NOMO-1 (cell line): ENCODE measurements around the gene MDM2.

Experiments used
- DNase-seq, 2 experiments: peaks; one replicate each; lab custom pipeline; 2025; ENCODE audit not compliant: unreplicated experiment in 2 of 2; lab: John Stamatoyannopoulos, UW

Gene MDM2

DNA sequence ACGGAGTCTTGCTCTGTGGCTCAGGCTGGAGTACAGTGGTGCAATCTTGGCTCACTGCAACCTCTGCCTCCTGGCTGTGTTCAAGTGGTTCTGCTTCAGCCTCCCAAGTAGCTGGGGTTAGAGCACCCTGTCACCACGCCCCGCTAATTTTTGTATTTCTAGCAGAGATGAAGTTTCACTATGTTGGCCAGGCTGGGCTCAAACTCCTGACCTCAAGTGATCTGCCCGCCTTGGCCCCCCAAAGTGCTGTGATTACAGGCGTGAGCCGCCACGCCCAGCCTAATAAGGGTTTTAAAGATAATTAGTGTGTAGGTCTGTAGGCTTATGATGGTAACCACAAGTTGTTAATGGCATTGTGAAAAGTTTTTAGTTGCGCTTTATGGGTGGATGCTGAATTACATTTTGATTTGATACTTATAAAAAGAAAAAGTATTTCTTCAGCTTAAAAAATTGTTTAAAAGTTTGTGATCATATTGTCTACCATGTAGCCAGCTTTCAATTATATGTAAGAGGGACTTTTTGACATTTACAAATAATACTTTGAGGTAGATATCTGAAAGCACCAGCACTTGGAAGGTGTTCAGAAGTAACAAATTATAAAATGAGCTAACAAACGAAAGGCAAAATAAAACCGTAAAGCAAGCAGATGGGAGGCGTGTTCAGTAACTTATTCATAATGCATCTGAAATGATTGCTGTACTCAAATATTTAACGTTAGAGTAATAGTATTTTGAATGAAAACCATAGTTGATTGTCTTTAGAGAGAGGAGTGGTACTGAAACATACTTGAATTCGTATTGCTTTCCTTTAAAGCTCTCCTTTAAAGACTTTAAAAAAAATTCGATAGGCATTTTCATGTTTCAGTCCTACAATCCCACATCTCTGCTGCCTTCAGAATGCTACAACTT, 37.1 kb downstream of the MDM2 start:
- no peak for DNase-seq

DNA sequence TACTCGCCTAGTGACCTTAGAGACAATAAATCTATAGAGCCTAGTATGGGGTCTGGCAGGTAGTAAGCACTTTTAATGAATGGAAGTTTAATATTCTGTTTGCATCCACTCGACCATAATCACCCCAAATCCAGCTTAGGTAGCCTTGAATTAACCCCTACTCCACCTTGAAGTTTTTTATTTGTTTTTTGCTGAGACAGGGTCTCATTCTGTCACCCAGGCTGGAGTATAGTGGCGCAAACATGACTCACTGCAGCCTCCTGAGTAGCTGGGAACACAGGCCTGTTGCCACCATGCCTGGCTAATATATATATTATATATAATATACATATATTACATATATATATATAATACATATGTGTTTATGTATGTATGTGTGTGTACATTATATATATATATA, 38.8 kb downstream of the MDM2 start:
- no peak for DNase-seq

DNA sequence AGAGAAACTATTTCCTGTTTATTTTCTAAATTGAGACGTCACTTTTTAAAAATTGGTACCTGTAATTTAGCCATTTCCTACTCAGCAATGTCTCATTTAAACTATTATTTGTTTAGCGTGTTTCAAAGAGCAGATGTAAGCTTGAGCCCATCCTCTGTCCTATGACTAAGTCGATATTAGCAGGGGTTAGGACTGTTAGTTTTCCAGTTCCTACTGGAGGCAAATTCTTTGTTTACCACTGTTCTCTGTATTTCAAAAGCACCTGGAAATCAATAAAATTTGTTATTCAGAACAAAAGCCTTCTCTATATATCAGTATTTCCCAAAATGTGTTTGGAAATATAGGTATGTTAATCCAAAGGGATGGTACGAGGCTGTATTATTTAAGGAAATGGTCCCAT, 42.4 kb downstream of the MDM2 start:
- DNase-seq, result no peak

- DNase-seq, result no peak
Measured at GRCh38 chr12:68851592-68852306, 43.8 kb downstream of the MDM2 start.

GRCh38 chr12:68853396-68854077, 45.6 kb downstream of the MDM2 start:
- DNase-seq, result no peak

- DNase-seq, result no peak
Measured at GRCh38 chr12:68854078-68854468, 46.1 kb downstream of the MDM2 start.

- DNase-seq, result no peak
Measured at GRCh38 chr12:68854554-68854953, 46.6 kb downstream of the MDM2 start.

DNA sequence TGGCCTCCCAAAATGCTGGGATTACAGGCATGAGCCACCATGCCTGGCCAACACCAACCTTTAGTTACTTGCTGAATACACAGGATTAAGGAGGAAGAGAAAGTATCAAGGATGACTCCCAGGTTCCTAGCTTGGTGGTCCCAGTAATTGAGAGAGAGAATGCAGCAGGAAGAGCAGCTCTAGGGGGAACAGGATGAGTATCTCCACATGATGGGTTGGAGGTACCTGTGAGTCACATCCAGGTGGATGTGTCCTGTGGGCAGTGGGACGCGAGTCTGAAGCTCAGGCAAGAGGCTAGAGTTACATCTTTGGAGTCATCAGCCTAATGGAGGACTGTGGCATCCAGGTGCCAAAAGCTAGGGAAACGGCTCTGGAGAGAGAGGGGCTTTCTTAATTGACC, 47.1 kb downstream of the MDM2 start:
- no peak for DNase-seq

GRCh38 chr12:68855771-68856170, 47.8 kb downstream of the MDM2 start:
- DNase-seq, result no peak

- DNase-seq, result no peak
Measured at GRCh38 chr12:68856510-68856909, 48.5 kb downstream of the MDM2 start.

DNA sequence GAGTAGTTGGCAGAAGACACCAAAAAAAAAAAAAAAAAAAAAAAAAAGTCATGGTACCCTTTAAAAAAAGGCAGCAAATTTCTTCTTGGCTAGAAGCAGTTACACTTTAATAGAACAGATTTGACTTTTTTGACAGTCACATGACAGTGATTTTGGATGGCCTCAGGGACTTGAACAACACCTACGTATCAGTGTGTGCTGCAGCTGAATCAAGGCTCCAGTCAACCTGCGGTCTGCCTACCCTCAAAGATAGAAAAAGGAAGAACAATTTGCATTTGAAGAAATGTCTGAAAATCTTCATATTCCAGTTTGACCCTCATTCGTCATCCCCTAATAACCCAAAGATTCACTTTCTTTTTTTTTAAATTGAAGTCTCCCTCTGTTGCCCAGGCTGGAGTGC, 53.9 kb downstream of the MDM2 start:
- DNase-seq, result no peak

GRCh38 chr12:68863109-68863770, 55.3 kb downstream of the MDM2 start:
- DNase-seq, result no peak

DNA sequence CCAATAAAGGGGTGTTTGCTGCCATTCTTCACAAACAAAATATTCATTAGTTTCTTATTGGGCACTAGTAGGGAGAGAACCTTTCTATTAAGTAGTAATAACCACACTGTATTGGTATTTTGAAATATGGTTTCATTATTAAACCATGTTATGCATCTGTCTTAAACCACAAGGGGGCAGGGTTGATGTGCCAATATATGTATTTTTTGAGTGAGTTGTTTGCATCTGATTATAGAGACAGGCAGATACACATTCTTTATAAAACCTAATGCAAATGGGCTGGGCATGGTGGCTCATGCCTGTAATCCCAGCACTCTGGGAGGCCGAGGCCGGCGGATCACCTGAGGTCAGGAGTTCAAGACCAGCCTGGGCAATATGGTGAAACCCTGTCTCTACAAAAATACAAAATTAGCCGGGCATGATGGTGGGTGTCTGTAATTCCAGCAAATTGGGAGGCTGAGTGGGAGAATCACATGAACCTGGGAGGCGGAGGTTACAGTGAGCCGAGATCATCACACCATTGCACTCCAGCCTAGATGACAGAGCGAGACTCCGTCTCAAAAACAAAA, 56.0 kb downstream of the MDM2 start:
- DNase-seq, result peak in 1 of 2 experiments; percentile 54

GRCh38 chr12:68864604-68865003, 56.6 kb downstream of the MDM2 start:
- no peak for DNase-seq

DNA sequence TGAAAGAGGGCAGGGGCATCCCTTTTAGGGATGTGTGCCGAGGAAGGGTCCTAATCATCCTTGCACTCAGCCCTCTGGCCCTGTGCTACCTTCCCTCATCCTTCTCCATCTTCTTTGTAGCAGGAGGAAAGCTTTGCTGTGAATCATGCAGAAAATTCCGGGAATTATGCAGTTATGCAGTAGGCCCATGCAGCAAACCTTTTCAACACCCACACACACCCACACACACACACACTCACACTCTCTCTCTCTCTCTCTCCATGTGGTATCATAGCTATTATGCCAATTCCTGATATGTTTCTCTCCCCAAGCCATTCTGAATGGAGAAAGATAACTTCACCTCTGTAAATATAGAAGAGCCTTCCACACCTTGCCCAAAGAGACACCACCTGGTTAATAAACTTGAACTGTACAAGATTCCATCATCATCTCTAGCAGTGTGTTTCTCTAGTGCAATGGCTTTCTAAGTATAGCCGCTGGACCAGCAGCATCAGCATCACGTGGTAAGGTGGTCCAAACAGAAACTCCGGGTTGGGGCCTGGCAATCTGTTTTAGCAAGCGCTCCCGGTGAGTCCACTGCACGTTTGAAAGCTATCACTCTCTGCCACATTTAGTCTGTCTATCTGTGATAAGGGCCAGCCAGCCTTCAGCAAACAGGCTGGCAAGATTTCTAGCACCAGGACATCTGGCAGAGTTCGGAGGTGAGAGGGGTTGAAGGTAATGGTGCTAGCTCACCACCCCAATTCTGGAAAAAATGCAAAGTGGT, 57.6 kb downstream of the MDM2 start:
- DNase-seq, result no peak

DNA sequence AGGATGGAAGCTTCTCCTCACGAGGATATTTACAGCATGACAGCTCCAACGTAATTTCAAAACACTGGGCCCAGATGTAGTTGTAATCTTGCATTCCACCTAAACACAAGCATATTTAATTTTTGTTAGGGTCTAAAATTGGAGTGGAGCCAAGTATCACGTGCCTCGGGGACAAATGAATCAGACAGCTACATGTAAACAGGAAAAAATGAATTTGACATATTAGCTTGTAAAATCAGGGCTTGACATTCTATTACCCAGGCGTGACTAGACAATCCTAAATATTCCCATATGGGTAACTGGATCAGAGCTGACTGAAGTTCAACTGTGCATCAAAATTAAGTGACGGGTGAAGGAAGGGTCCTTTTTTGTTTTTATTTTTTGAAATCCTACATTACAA, 59.0 kb downstream of the MDM2 start:
- DNase-seq, result no peak

DNA sequence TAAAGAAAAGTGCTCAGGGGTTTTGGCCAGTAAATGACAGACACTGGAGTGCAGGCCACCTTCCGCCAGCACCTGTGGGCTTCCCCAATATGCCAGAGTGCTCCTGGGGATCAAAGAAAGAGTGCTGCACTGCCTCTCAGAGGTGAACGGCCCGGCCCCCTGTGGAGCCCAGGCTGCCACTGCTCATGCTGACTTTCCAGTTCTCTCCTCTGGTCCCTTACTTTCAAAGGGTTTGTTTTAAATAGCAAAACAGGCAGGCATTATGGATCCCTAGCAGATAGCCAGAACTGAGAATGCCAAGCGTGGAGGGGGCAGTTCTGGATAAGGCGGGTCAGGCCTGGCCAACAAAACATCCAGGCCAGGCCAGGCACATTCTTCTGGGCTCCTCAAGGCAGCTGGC, 59.6 kb downstream of the MDM2 start:
- DNase-seq, result no peak

GRCh38 chr12:68868043-68868790, 60.2 kb downstream of the MDM2 start:
- no peak for DNase-seq

GRCh38 chr12:68870011-68870410, 62.0 kb downstream of the MDM2 start:
- DNase-seq, result no peak
